Ishikawa (cell line): Measurements from ENCODE around the gene RBMS3.
A peak's percentile ranks its signal among the peaks of the same experiment; 100 is the strongest.

Experiments used
- CEBPB ChIP-seq: IDR thresholded peaks from 2 replicates; pipeline ENCODE4 v1.6.1; 2012
- CREB1 ChIP-seq: IDR thresholded peaks from 2 replicates; pipeline ENCODE4 v1.6.1; 2012; ENCODE audit warnings: low read depth
- EGR1 ChIP-seq: IDR thresholded peaks from 2 replicates; pipeline ENCODE4 v1.6.1; 2012
- EP300 ChIP-seq: IDR thresholded peaks from 2 replicates; pipeline ENCODE4 v1.6.1; 2012; ENCODE audit warnings: borderline replicate concordance
- FOXM1 ChIP-seq: IDR thresholded peaks from 2 replicates; pipeline ENCODE4 v1.6.1; 2012; ENCODE audit warnings: low read depth, borderline replicate concordance
- MAX ChIP-seq: IDR thresholded peaks from 2 replicates; pipeline ENCODE4 v1.6.1; 2012
- NFIC ChIP-seq: IDR thresholded peaks from 2 replicates; pipeline ENCODE4 v1.6.1; 2012
- RAD21 ChIP-seq: IDR thresholded peaks from 2 replicates; pipeline ENCODE4 v1.6.1; 2012; ENCODE audit warnings: low read depth
- REST ChIP-seq: IDR thresholded peaks from 2 replicates; pipeline ENCODE4 v1.6.1; 2012; ENCODE audit warnings: low read depth, mild to moderate bottlenecking
- TAF1 ChIP-seq: IDR thresholded peaks from 2 replicates; pipeline ENCODE4 v1.6.1; 2012; ENCODE audit warnings: low read depth, mild to moderate bottlenecking
- TCF12 ChIP-seq: IDR thresholded peaks from 2 replicates; pipeline ENCODE4 v1.6.1; 2012; ENCODE audit warnings: low read depth
- TEAD4 ChIP-seq: IDR thresholded peaks from 2 replicates; pipeline ENCODE4 v1.6.1; 2012
- USF1 ChIP-seq: IDR thresholded peaks from 2 replicates; pipeline ENCODE4 v1.6.1; 2012
- YY1 ChIP-seq: IDR thresholded peaks from 2 replicates; pipeline ENCODE4 v1.6.1; 2012; ENCODE audit warnings: low read depth
- ZBTB7A ChIP-seq: IDR thresholded peaks from 2 replicates; pipeline ENCODE4 v1.6.1; 2012; ENCODE audit warnings: low read depth

The RBMS3 gene

GRCh38 chr3:30035935-30036567 lies 755.2 kb downstream of the RBMS3 start:
- TF ChIP-seq TAF1 (no peak), EGR1 (no peak), MAX (no peak), TEAD4 (no peak), CREB1 (no peak), TCF12 (no peak), ZBTB7A (no peak), FOXM1 (no peak), EP300 (no peak)

DNA sequence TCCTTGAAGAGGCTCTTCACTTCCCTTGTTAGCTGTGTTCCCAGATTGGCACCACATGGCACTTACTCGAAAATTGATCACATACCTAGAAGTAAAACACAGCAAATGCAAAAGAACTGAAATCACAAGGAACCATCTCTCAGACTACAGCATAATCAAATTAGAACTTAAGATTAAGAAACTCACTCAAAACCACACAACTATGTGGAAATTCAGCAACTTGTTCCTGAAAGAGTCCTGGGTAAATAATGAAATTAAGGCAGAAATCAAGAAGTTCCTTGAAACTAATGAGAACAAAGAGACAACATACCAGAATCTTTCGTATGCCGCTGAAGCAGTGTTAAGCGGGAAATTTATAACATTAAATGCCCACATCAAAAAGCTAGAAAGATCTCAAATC lies 759.3 kb downstream of the RBMS3 start:
- no peak for TF ChIP-seq TCF12
- no peak for TF ChIP-seq CREB1
- TF ChIP-seq YY1 = no peak
- TF ChIP-seq TEAD4 = no peak
- TF ChIP-seq FOXM1 = no peak
- TF ChIP-seq EGR1 = no peak
- no peak for TF ChIP-seq RAD21
- no peak for TF ChIP-seq NFIC
- no peak for TF ChIP-seq CEBPB
- TF ChIP-seq TAF1 = no peak
- no peak for TF ChIP-seq REST
- TF ChIP-seq EP300 = no peak
- TF ChIP-seq MAX = no peak
- no peak for TF ChIP-seq USF1
- no peak for TF ChIP-seq ZBTB7A

DNA sequence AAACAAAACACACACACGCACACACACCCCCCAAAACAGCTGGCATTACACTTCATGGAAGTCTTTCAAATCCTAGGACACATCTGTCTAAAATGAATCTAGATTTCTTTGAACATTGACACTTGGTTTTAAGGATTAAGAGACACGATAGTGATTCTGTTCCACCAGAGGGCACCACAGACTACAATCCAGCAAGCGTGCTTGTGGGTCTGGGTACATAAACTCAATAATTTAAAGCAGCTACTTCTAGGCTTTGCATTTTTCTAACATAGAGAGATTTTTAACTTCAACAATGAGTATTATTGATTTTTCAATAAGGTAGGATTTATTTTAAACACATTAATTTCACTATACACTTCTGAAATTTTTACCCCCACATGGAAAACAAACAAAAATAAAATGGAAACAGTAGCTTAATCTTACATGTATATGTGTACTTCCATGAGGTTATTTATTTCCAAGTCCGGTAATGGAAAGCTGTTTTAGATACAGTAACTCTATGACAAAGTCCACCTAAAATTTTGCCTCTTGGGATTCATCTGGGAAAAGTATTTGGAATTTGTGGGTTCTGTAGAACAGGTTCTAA lies 761.5 kb downstream of the RBMS3 start:
- TF ChIP-seq TCF12 (no peak), RAD21 (peak; percentile 93), FOXM1 (no peak), CEBPB (no peak)

- no peak for TF ChIP-seq ZBTB7A
- no peak for TF ChIP-seq REST
- no peak for TF ChIP-seq EP300
- TF ChIP-seq USF1 = no peak
- no peak for TF ChIP-seq RAD21
- no peak for TF ChIP-seq TAF1
- no peak for TF ChIP-seq CREB1
Observed at GRCh38 chr3:30042916-30043555, 762.2 kb downstream of the RBMS3 start.

GRCh38 chr3:30044515-30044914 lies 763.6 kb downstream of the RBMS3 start:
- TF ChIP-seq CREB1 (no peak), TEAD4 (no peak)

DNA sequence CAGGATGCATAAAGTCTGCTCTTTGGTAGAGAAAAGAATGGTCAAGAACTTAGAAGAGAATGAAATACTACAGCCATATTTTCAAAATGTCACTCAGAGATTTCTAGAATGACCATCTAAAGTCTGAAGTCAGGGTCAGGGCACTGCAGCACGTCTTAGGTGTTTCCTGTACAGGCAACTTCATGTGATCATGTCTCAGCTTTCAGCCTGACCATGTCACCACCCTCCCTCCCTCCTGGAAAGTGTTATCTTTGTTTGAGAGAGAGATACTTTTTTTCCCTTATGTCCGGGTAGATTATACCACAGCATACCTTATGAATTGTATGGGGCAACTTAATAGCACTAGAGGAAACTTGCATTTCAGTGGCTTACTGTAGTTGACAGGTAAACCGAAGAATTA lies 767.6 kb downstream of the RBMS3 start:
- TF ChIP-seq REST (no peak), MAX (no peak), ZBTB7A (no peak), EGR1 (no peak), TEAD4 (no peak), CREB1 (no peak), YY1 (no peak), FOXM1 (no peak), CEBPB (no peak), RAD21 (no peak), TCF12 (no peak), USF1 (no peak), NFIC (no peak), TAF1 (no peak), EP300 (no peak)
